Activated CD4-positive, alpha-beta T cell treated with anti-CD3 and anti-CD28 coated beads, Interleukin-10, Interleukin-2, amounts not matched to agents 100 ng/mL and 50 ng/mL, durations not matched to agents 16 hours and 8 hours (primary cell): Measurements from ENCODE around the gene TWIST2.

Experiments used
- DNase-seq: peaks from one replicate; pipeline ENCODE4 v3.0.0-alpha.2; 2020

TWIST2 gene

DNA sequence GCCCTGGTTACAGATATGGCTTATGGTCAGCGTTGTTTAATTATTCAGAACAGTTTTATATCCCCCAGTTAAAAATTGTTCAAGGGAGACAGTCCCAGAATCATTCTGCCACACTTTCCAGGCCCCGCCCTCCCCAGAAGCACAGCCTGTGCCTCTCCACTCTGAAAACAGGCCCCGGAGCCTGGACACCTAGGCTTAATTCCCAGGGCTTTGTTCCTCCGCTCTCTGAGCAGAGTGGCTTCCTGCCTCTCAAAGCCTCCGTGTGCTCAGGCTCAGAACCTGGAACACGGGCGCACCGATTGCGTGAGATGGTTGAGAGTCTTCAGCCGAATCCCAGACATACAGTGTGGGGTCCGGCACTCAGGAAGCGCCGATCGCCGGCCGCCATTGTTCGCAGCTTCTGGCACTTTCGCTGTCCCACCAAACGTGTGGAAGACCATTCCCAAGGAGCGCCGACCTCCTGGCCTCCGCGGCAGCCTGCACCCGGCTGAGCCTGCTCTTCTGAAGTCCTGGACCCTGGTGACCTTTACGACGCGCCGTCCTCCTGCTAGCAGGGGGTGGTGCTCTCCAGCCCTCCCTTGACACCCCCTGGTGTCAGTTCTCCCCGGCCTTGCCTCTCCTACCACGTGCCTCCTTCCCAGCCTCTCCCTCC is 45.6 kb downstream of the TWIST2 start:
- DNase-seq = no peak

DNA sequence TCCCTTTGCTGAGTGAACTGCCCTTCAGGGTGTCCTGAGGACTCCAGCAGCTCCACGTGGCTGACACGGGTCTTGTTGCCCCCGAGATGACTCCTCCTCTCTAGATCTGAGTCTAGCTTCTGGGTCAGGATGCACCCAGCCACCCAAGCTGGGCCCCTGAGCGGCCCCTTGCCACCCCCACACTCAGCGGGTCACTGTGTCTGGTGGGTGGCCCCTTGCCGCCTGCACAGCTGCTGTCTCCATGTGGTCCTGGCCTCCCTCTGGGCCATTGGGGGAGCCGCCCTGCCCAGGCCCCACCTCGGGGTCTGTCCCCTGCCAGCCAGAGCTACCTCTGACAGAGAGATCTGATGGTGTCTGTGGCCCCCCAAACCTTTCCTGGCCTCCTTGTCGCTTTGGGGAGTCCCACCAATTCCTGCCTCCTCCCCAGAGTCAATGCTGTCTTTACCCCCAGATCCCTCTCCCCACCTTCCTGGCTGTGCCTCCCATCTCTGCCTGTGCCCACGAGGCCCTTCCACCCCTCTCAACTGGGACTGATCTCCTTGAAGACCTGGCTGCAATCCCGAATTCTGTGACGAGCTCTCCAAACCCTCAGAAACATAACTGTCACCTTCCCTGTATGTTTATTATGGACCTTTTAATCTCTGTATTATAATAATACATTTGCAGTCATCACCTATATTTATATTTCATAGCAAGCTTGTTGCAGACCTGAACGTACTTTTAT is 46.5 kb downstream of the TWIST2 start:
- no peak for DNase-seq

DNA sequence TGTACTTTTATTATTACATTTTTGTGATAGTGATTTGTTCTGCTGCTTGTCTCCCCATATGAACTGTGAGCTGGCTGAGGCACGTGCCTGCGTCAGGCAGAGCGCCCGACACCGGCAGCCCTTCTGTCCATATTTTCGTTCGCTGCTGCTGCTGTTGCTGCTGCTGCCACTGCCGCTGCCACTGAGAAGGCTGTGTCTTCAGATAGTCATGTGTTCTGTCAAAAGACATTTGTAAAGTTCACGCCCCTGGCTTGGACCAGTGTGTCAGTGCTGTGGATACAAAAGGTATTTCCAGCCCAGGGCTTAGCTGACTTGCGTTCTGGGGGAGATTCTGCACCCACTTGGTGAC is 47.0 kb downstream of the TWIST2 start:
- DNase-seq = no peak

GRCh38 chr2:238895361-238895882 is 47.5 kb downstream of the TWIST2 start:
- no peak for DNase-seq

DNA sequence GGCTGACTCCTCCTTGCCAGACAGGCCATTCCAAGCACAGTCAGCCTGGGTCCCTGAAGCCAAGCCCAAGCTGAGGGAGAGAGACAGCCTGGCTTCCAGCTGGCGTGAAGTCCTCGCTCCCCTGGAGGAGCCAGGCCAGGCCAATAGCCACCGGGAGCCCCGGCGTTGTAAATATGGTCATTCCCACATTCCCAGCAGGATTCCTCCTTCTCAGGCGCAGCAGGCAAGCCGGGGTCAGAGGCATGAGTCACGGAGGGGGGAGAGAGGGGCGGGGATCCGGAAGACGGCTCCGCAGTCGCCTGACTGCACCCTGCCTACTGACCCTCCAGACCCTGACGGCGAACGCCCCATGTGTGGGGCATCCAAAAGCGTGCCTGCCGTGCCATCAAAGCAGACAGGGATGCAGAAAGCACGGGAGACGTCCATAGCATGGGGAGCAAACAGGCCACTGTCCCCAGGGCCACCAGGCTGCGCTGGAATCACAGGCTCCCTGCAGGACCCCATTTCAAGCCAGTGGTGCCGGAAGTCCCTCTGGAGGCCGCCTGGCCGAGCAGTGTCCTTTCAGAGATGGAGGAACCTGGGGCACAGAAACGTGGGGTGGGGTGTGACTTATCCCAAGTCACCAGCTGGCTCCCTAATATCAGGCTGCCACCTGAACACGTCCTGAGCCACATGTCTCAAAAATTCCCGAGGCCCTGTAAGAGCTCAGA is 48.2 kb downstream of the TWIST2 start:
- no peak for DNase-seq

DNA sequence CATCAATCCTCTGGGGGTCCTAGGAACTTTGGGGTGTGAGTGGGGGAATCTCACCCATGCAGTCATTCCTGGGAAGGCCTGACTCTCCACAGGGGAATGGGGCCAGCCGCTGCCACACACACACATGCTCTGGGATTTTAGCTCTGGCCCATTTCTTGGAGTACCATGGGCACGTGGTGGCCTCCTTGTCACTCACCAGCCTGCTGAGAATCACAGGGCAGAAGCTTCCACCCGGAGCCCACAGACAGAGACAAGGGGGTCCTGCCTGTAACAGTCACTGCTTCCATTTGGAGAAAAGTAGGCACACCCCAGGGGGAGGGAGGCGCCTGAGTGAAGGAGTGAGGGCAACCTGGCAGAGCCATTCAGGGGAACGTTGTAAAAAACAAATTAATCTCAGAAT is 48.8 kb downstream of the TWIST2 start:
- no peak for DNase-seq

GRCh38 chr2:238897122-238897880 is 49.4 kb downstream of the TWIST2 start:
- no peak for DNase-seq

- no peak for DNase-seq
Measured at GRCh38 chr2:238897911-238898311, 50.0 kb downstream of the TWIST2 start.

DNA sequence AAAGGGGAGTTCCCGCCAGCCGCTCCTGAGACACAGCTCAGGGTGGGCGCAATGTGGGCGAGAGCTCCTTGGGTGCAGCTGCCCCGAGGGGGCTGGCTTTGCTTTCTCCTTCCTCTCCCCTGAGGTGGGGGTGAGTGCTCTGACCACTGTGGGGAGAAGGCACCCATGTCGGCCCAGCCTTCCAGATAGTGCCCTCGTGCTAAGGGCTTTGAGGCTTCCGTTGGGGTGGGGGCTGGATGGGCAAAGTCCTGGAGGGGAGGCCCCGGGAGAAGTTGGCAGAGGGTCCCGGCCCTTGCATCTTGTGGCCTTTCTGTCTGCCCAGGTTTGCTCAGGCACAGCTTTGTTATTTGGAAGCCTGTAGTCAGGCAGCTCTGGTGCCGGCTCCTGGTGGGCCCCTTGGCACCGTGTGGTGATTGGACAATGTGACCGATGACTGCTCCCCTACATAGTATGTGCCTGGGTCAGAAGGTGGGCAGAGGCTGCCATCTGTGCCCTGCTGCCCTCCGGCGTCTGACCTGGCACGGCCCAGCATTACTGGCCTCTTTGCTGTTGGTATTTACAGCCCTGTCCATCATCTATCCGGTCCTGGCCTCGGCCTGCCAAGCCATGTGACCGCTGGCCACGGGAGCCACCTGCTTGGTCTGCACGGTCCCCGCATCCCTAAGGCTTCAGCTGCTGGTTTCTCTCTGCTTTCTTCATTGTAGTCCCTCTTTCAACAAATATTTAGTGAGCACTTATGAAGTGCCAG is 50.8 kb downstream of the TWIST2 start:
- no peak for DNase-seq

DNA sequence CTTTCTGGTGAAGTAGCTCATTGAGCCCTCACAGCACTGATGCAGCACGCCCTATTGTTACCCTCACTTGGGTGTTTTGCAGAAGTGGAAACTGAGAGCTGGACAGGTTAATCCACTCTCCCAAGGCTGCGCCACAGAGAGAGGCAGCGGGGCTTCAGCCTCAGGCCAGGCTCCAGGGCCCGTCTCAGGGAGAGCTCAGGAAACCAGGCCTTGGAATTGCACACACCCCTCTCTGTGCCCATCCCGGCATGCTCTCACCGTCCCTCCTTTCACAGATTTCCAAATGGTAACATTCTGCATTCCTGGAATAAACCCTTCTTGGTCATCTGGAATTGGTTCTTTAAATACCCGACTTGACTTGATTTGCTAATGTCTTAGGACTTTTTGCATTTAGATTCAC is 51.5 kb downstream of the TWIST2 start:
- no peak for DNase-seq

DNA sequence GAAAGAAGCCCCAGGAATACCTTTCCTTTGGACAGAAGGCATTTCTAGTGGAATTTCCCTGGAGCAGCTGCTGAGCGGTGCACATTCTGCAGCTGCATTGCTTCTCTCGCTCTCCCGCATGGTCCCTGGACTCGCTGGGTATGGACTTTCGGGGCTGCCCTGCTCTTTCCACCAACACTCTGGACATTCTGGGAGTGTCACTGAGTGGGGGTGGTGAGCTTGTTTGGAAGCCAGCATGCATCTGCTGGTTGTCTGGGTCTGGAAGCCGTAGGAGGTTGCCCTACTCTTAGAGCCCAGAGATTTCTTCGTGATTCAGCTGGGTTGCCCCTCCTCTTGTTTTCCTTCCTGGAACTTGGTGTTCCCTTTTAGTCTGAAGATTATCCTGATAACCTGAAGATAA is 52.6 kb downstream of the TWIST2 start:
- no peak for DNase-seq

DNA sequence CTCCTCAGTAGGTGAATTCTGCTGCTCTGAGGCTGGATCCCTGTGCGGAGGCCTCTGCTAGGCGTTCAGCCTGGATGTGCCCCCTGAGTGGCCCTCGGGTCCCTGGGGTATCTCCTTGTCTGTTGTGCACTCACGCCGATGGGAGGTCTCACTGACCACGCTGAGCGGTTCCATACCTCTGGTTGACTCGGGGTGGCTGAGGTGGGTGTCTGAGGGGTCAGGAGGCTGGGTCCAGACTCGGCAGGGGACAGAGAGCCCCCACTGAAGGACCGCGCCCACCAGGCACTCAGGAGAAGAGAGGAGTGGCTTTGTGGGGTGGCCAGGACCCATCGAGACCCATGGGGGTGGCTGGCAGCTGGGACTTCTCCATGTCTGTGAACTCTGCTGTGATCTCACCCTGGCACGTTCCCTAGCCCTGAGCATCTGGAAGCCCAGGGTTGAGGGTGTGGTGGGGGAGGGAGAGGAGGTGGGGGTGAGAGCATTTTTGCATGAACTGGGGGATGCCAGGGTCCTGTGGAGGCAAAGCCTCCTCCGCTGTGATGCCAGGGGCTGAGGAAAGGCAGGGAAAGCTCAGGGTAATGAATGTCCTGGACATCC is 53.7 kb downstream of the TWIST2 start:
- DNase-seq = no peak

GRCh38 chr2:238902285-238902684 is 54.4 kb downstream of the TWIST2 start:
- DNase-seq = no peak

DNA sequence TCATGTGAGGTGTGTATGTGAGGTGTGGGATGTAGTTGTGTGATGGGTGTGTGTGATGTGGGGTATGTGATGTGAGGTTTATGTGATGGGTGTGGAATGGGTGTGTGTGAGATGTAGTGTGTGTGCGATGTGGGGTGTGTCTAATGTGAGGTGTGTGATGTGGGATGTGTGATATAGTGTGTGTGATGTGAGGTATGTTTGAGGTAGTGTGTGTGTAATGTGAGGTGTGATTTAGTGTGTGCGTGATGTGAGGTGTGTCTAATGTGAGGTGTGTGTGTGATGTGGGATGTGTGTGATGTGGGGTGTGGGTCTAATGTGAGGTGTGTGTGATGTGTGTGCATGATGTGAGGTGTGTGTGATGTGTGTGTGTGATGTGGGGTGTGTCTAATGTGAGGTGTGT is 55.3 kb downstream of the TWIST2 start:
- no peak for DNase-seq

GRCh38 chr2:238904177-238904576 is 56.3 kb downstream of the TWIST2 start:
- no peak for DNase-seq

DNA sequence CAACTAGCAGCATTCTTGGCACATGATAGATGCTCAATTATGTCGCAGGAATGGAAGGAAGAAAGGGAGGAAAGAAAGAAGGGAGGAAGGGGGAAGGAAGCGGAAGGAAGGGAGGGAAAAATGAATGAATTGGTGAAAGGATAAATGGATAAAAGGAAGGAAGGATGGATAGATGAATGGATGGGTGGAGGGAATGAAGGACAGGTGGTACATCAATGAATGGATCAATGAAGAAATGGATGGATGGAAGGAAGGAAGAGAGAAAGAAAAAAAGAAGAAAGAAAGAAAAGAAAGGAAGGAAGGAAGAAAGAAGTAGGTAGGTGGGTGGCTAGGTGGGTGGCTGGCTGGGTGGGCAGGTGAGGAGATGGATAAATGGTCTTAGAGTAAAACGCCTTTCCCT is 56.8 kb downstream of the TWIST2 start:
- DNase-seq = no peak

DNA sequence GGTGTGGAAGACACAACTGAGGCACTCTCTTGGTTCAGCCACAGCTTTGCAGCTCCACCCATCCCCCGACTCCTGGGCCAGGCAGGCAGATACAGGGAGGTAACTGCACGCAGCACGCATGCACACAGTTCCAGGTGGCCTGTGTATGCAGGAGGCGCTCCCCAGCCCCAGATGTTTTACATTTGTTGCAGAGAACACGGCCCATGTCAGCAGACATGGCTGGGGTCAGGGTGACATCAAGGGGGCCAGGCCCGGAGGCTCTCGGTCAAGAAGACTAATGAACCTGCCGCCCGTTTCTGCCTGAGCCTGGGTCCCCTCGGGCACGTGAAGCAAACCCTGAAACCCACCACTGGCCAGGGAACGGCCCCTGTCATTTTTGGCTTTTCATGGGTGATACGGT is 57.3 kb downstream of the TWIST2 start:
- DNase-seq = no peak

- no peak for DNase-seq
Measured at GRCh38 chr2:238905644-238906043, 57.8 kb downstream of the TWIST2 start.

DNA sequence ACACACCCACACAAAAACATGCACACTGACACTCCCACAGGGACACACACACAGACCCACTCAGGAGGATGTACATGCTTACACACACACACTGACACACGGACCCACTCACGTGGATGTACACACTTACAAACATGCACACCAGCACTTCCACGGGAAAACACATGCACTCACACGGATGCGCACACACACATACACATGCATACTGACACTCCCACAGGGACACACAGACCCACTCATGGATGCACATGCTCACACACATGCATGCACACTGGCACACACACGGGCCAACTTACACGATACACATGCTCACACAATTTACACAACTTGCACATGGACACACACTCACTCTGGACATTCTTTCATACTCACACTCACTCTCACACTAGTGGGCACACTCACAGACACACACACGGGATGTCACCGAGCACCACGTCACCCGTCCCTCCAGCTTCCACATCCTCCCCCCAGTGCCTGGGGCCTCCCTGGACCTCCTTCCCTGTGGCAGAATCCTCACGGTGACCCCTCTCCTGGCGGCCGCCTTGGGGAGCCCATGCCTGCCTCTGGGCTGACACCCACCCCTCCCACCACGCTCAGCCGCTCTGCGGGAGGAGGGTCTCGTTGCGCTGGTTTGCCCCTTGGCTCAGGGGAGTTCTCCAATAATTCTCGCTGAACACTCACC is 58.5 kb downstream of the TWIST2 start:
- no peak for DNase-seq

GRCh38 chr2:238906936-238907716 is 59.2 kb downstream of the TWIST2 start:
- no peak for DNase-seq

DNA sequence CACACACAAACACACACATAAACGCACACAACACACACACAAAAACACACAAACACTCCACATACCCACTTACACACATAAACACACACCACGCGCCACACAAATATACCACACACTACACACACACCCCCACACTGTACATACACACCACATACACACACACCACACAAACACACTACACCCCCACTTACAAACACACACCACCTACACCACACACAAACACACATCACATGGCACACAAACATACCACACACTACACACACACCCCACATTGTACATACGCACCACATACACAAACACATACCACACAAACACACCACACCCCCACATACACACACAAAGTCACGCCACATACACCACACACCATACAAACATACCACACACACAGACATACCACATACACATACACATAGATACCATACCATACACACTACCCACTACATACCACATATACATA is 59.9 kb downstream of the TWIST2 start:
- DNase-seq = no peak
